HEK293 (cell line): ENCODE data around the gene SLC16A11.

Experiments used
- CTCF ChIA-PET: fragments of 350-600 bp; formaldehyde crosslinking; extraction: SDS; loops from one replicate; lab custom pipeline; 2021; ENCODE audit warnings: antibody characterized with exemption; lab: Yijun Ruan, JAX
- POLR2A ChIA-PET: fragments of 300-600 bp; formaldehyde crosslinking; extraction: SDS; loops from one replicate; lab custom pipeline; 2020; ENCODE audit warnings: antibody characterized with exemption, inconsistent platforms; lab: Yijun Ruan, JAX
- H3K27ac ChIP-seq: fragments of 200-500 bp; sonication (Bioruptor generic); 2 replicates; pipeline ENCODE4 v1.5.1; 2014; ENCODE audit warnings: low read depth, low read length, control low read depth, inconsistent platforms; ENCODE audit errors: extremely low read depth
- H3K36me3 ChIP-seq, 2 experiments: fragments of 200-500 bp in 1 of 2; sonication (Bioruptor generic) in 1 of 2; 1 replicate in 1 of 2; 2 replicates in 1 of 2; pipeline ENCODE4 v1.5.1; 2014 to 2017; ENCODE audit warnings: inconsistent platforms in 2 of 2, low read length in 2 of 2; ENCODE audit not compliant: control insufficient read depth in 2 of 2, insufficient read depth in 1 of 2
- H3K4me1 ChIP-seq: fragments of 200-500 bp; sonication (Bioruptor generic); 2 replicates; pipeline ENCODE4 v1.5.1; 2014; ENCODE audit warnings: mild to moderate bottlenecking, low read length, inconsistent platforms; ENCODE audit not compliant: control insufficient read depth, insufficient read depth
- H3K4me3 ChIP-seq: 2 replicates; pipeline ENCODE4 v1.5.1; 2011; ENCODE audit warnings: low read depth, mild to moderate bottlenecking, control low read depth, low read length, moderate library complexity
- H3K9me3 ChIP-seq: fragments of 200-500 bp; sonication (Bioruptor generic); 2 replicates; pipeline ENCODE4 v1.5.1; 2014; ENCODE audit warnings: low read depth, low read length, inconsistent platforms; ENCODE audit not compliant: control insufficient read depth, insufficient read depth
- EGR2 ChIP-seq: fragments of 450-650 bp; formaldehyde crosslinking; IDR thresholded peaks from 2 replicates; pipeline ENCODE4 v1.5.1; 2016; ENCODE audit warnings: low read depth, missing biosample characterization, missing genetic modification characterization
- GLI2 ChIP-seq: fragments of 450-650 bp; formaldehyde crosslinking; IDR thresholded peaks from 2 replicates; pipeline ENCODE4; 2017; ENCODE audit warnings: missing biosample characterization, missing genetic modification characterization, low read depth, borderline replicate concordance
- KLF1 ChIP-seq: fragments of 450-650 bp; formaldehyde crosslinking; IDR thresholded peaks from 2 replicates; pipeline ENCODE4 v1.5.1; 2016; ENCODE audit warnings: missing biosample characterization, missing genetic modification characterization
- PRDM10 ChIP-seq: fragments of 450-650 bp; formaldehyde crosslinking; IDR thresholded peaks from 2 replicates; pipeline ENCODE4 v1.5.1; 2016; ENCODE audit warnings: missing biosample characterization, missing genetic modification characterization
- SCRT1 ChIP-seq: fragments of 450-650 bp; formaldehyde crosslinking; IDR thresholded peaks from 2 replicates; pipeline ENCODE4 v1.5.1; 2016; ENCODE audit warnings: missing biosample characterization, missing genetic modification characterization, borderline replicate concordance
- TCF7L2 ChIP-seq: IDR thresholded peaks from 2 replicates; pipeline ENCODE4 v1.6.1; 2011; ENCODE audit warnings: low read depth, mild to moderate bottlenecking, inconsistent platforms, low read length, moderate library complexity, borderline replicate concordance
- ZBTB17 ChIP-seq: fragments of 450-650 bp; formaldehyde crosslinking; IDR thresholded peaks from 2 replicates; pipeline ENCODE4 v1.5.1; 2016; ENCODE audit warnings: missing biosample characterization, missing genetic modification characterization
- ZNF175 ChIP-seq: fragments of 450-650 bp; formaldehyde crosslinking; IDR thresholded peaks from 2 replicates; pipeline ENCODE4 v1.5.1; 2016; ENCODE audit warnings: missing biosample characterization, missing genetic modification characterization
- ZNF266 ChIP-seq: fragments of 450-650 bp; formaldehyde crosslinking; IDR thresholded peaks from 2 replicates; pipeline ENCODE4 v1.5.1; 2016; ENCODE audit warnings: missing biosample characterization, missing genetic modification characterization, low read depth
- ZNF555 ChIP-seq: fragments of 450-650 bp; formaldehyde crosslinking; conservative IDR thresholded peaks from 2 replicates; pipeline ENCODE4 v1.5.1; 2017; ENCODE audit warnings: missing biosample characterization, mild to moderate bottlenecking, missing genetic modification characterization, inconsistent platforms
- ZNF623 ChIP-seq: fragments of 450-650 bp; formaldehyde crosslinking; IDR thresholded peaks from 2 replicates; pipeline ENCODE4 v1.5.1; 2016; ENCODE audit warnings: missing biosample characterization, missing genetic modification characterization
- ZNF645 ChIP-seq: fragments of 450-650 bp; formaldehyde crosslinking; IDR thresholded peaks from 2 replicates; pipeline ENCODE4; 2016; ENCODE audit warnings: missing biosample characterization, missing genetic modification characterization
- ZNF843 ChIP-seq: fragments of 450-650 bp; formaldehyde crosslinking; IDR thresholded peaks from 2 replicates; pipeline ENCODE4 v1.5.1; 2016; ENCODE audit warnings: missing biosample characterization, missing genetic modification characterization
- ZSCAN16 ChIP-seq: fragments of 450-650 bp; formaldehyde crosslinking; IDR thresholded peaks from 2 replicates; pipeline ENCODE4 v1.5.1; 2016; ENCODE audit warnings: missing biosample characterization, missing genetic modification characterization
- ZSCAN30 ChIP-seq: fragments of 450-650 bp; IDR thresholded peaks from 2 replicates; pipeline ENCODE4 v1.5.1; 2018; ENCODE audit warnings: missing biosample characterization, mild to moderate bottlenecking, missing genetic modification characterization, moderate library complexity
- TF ChIP-seq, protein P1 (sequence below): fragments of 450-650 bp; formaldehyde crosslinking; IDR thresholded peaks from 2 replicates; pipeline ENCODE4 v1.5.1; 2017; ENCODE audit warnings: missing biosample characterization, missing genetic modification characterization

Gene SLC16A11

GRCh38 chr17:7014261-7014994 is 29.5 kb downstream of the SLC16A11 start (continued):
- no peak for TF ChIP-seq ZNF266
- TF ChIP-seq PRDM10, result peak; percentile 75
- TF ChIP-seq ZNF645 (tag by site-specific recombination), result no peak
- no peak for TF ChIP-seq TCF7L2
- TF ChIP-seq ZNF623, result no peak
- TF ChIP-seq ZNF175 (tag by site-specific recombination), result no peak
- no peak for TF ChIP-seq ZNF555 (tag by site-specific recombination)
- TF ChIP-seq EGR2 (tag by site-specific recombination), result peak; percentile 38; the same call in 1 of the 2 replicates
- no peak for TF ChIP-seq ZSCAN16
- TF ChIP-seq ZBTB17 (tag by site-specific recombination), result peak; percentile 98
- TF ChIP-seq, protein P1, sequence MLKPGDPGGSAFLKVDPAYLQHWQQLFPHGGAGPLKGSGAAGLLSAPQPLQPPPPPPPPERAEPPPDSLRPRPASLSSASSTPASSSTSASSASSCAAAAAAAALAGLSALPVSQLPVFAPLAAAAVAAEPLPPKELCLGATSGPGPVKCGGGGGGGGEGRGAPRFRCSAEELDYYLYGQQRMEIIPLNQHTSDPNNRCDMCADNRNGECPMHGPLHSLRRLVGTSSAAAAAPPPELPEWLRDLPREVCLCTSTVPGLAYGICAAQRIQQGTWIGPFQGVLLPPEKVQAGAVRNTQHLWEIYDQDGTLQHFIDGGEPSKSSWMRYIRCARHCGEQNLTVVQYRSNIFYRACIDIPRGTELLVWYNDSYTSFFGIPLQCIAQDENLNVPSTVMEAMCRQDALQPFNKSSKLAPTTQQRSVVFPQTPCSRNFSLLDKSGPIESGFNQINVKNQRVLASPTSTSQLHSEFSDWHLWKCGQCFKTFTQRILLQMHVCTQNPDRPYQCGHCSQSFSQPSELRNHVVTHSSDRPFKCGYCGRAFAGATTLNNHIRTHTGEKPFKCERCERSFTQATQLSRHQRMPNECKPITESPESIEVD (tag by site-specific recombination), result no peak

GRCh38 chr17:7011942-7012254 is 32.0 kb downstream of the SLC16A11 start:
- CTCF ChIA-PET, result interaction anchor here (0.6 to 3.7 kb wide), 4 partner anchors 8 to 1178 kb away, joined by 4 to 14 read pairs (median 6); partner anchors contain the start of gene BORCS6

GRCh38 chr17:7011415-7011814 is 32.5 kb downstream of the SLC16A11 start:
- peaks cover 0 to 25% of the 10 kb centered on the region in 2 experiments; a peak in 2 of 3 replicates for H3K36me3 ChIP-seq
- H3K4me1 ChIP-seq, result peaks cover 10% of the 10 kb centered on the region; the same call in 1 of the 2 replicates
- CTCF ChIA-PET, result interaction anchor here (2.1 kb wide), 1 partner anchor 10 kb away, joined by 8 read pairs; no protein-coding TSS in a partner anchor
- no peak overlapping the region for H3K27ac ChIP-seq
- POLR2A ChIA-PET, result interaction anchor here (1.2 kb wide), 1 partner anchor 8 kb away, joined by 5 read pairs; no protein-coding TSS in a partner anchor
- H3K4me3 ChIP-seq, result peak overlapping the region; percentile 67
- H3K9me3 ChIP-seq, result no peaks in the 10 kb centered on the region
- TF ChIP-seq SCRT1 (no peak), KLF1 (tag by site-specific recombination) (no peak), GLI2 (no peak)
- TF ChIP-seq, all 188 proteins: peak for 0

More at GRCh38 chr17:7011942-7012254, 32.0 kb downstream of the SLC16A11 start:
- peaks cover 0 to 28% of the 10 kb centered on the region in 2 experiments; a peak in 2 of 3 replicates for H3K36me3 ChIP-seq
- POLR2A ChIA-PET, result interaction anchor here (0.6 to 1.3 kb wide), 5 partner anchors 8 to 361 kb away, joined by 3 to 7 read pairs (median 5); partner anchors contain the start of genes C17orf100, MED31 and SLC16A13
- TF ChIP-seq ZNF843 (tag by site-specific recombination) (no peak), ZSCAN30 (tag by site-specific recombination) (peak; percentile 58; the same call in 1 of the 2 replicates)
- TF ChIP-seq, all 188 proteins: peak for 1
- Histone ChIP-seq H3K27ac (peak overlapping the region; percentile 99), H3K9me3 (no peaks in the 10 kb centered on the region), H3K4me1 (peaks cover 10% of the 10 kb centered on the region; the same call in 1 of the 2 replicates), H3K4me3 (peak overlapping the region; percentile 67)
